IPS DF 4.7 (cell line): ENCODE data around the gene TTBK1.
A peak's percentile ranks its signal among the peaks of the same experiment; 100 is the strongest.

ENCODE experiments used
- DNase-seq: peaks from one replicate; pipeline ENCODE4 v3.0.0-alpha.2; 2013; ENCODE audit warnings: low spot score; ENCODE audit errors: extremely low read depth

Gene TTBK1

DNA sequence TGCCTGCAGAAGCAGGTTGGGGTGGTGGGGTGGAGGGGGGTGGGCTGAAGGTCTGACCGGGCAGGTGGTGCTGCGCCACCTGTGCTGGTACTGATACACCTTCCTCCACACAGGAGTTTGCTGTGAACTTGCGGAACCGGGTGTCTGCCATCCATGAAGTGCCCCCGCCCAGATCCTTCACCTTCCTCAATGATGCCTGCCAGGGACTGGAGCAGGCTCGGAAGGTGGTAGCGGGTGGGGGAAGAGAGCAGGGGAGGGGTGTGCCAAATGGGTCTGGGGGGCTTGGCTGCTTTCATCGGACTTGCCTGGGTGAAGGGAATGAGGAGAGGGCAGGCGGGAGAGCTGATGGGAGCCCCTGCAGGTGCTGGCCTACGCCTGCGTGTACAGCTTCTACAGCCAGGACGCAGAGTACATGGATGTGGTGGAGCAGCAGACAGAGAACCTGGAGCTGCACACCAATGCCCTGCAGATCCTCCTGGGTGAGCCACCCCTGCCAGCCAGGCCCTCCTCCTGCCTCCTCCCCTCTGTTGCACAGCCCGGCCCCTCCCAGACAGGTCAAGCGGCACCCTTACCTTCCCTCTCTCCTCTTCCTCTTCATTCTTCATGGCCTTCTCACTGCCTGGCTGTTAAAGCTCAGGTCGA, 20.7 kb upstream of the TTBK1 start:
- no peak for DNase-seq

DNA sequence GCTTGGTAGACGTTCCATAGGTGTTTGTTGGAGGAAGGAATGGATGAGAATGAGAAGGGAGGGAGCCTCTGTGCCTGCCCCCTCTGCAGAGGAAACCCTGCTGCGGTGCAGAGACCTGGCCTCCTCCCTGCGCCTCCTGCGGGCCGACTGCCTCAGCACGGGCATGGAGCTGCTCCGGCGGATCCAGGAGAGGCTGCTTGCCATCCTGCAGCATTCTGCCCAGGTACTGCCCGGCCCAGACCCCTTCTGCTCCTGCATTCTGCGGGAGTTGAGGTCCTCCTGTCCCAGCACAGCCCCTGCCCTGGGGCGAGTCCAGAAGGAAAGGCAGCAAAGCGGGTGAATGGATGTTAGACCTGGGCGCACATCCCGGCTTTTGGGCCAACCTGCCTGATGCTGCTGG, 20.1 kb upstream of the TTBK1 start:
- no peak for DNase-seq

DNA sequence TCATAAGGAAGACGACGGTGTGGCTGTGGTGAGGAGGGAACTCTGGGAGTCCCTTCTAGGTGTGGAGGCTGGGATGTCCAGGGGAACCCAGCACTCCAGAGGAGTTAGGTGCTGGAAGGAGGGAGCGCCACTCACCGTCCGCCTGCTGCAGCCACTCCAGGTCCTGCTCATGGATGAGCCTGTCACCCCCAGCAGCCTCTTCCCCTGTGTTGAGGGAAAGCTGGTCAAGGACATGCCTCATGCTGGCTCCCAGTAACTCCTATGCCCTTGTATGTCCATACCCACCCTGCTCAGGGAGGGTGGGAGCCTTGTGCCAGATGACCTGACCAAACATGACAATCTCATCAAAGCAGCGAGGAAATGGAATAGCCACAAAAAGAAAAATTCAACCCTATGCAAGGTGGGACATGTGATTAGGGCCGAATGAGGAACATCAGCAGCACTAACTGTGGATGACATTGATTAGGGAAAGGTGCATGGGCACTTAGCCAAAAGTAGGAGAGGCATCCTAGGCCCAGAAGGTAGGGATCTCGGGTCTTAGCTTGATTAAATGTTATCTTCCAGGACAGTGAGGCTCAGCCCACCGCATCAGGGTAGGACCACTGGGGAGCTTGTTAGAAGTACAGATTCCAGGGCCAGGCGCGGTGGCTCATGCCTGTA, 17.0 kb upstream of the TTBK1 start:
- DNase-seq: no peak

DNA sequence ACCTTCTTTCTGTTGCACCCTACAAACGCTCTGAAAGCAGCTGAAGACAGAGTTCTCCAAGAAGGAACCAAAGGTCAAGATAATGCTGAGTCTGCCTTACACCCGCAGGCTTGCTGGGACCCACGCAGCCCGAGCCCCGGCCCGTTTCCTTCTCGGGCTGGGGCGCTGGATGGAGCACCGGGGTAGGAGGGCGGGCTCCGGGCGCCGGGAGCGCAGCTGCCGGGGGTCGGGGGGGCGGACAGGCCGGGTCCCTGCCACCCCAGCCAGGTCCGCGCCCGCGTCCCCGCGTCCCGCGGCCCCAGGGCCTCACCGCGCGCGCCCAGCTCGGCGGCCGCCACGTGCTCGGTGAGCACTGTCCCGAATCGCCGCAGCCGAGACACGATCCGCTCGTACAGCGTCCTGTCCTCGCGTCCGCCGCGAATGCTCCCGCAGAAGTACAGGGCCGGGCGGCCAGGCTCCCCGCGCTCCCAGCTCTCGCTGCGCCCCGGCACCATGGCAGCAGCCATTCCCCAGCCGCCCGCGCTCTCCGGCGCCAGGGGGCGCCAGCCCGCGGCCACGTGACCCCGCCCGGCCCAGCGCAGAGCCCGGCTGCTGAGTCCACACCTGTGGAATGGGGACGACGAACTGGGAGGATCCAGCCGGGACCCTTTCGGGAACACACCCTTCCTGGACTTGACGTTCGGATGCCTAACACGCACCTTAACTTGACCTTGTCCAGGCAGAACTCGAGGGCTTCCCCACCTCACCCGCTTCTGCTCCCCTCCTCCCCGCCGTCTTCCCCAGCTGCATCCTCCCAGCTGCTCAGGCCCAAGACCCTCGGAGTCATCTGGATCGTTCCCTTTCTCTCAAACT, 14.1 kb upstream of the TTBK1 start, which contains the start of gene DNPH1:
TSS of gene DNPH1 (minus strand) at position 531 of the 852 bp plus-strand sequence. CDS start at position 506, 25 bp downstream.
- DNase-seq: peak; percentile 38

DNA sequence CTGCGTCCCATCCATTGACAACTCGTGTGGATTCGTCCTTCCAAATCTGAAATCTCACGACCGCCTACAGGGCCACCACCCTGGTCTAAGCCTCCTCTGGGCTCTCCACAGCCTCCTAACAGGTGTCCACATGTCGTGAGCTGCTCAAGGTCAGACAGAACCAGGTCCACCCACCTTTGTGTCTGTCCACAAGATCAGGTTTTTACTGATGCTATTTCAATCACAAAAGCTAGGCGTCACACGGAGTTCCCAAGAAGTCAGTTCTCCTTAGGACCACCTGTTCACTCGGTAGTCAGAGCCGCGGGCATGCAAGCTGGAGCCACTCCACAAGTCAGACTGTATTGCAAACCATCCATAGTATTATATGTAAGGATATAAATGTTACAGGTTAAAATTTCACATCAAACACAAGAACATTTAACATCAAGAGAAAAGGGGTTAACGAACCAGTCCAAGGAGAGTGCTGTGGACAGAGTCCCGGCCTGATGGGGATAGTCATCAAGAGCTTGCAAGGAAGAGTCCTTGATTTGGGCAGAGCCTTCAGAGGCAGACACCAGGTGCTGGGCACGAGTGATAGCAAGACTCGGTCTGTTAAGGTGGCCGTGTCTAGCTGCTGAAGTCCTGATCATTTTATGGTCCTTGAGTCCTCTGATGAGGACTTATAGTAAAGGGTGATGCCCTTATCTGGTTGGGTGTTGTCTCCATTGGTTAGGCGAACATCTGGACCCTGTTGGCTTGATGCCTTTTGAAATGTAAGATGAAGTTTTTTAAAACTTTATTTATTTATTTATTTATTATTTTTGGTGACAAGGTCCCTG, 13.3 kb upstream of the TTBK1 start:
- DNase-seq: no peak

DNA sequence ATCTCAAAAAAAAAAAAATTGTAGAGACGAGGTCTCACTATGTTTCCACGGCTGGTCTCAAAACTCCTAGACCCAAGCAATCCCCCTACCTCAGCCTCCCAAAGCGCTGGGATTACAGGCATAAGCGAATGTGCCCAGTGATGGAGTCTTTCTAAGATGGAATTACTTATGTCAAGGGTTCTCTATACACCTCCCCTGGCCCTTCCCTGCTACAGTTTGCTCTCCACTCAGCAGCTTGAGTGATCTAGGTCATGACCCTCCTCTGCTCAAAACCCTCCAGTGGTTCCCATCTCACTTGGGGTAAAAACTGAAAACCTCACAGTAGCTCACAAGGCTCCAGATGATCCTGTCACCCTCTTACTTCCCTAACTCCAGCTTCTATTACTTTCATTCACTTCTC, 12.2 kb upstream of the TTBK1 start:
- DNase-seq: no peak

DNA sequence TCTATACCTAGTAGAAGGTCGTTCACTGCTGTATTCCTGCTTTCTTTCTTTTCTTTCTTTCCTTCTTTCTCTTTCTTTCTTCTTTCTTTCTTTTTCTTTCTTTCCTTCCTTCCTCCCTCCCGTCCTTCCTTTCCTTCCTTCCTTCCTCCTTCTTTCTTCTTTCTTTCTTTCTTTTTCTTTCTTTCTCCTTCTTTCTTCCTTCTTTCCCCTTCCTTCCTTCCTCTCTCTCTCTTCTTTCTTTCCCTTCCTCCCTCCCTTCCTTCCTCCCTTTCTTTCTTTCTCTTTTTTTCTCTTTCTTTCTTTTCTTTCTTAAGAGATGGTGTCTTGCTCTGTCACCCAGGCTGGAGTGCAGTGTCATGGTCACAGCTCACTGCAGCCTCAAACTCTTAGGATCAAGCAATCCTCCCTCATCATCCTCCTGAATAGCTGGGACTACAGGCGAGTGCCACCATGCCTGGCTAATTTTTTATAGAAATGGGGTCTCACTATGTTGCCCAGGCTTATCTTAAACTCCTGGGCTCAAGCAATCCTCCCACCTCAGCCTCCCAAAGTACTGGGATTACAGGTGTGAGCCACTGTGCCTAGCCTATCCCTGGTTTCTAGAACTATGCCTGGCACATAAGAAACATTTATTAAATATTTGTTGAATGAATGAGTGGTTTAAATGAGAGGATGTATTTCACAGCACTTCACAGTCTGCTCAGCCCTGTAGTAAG, 11.4 kb upstream of the TTBK1 start:
- no peak for DNase-seq

DNA sequence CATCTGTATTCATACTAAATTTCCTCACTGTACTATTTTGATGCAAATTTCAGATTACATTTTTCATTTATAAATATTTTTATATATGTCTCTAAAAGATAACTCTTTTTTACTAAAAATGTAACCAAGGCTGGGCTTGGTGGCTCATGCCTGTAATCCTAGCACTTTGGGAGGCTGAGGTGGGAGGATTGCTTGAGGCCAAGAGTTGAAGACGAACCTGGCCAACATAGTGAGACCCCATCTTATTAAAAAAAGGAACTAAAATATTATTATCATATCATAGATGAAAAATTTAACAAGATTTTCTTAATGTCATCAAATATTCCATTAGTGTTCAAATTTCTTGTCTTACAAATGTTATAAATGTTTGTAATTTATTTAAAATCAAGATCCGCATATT, 7.4 kb upstream of the TTBK1 start:
- DNase-seq: no peak

DNA sequence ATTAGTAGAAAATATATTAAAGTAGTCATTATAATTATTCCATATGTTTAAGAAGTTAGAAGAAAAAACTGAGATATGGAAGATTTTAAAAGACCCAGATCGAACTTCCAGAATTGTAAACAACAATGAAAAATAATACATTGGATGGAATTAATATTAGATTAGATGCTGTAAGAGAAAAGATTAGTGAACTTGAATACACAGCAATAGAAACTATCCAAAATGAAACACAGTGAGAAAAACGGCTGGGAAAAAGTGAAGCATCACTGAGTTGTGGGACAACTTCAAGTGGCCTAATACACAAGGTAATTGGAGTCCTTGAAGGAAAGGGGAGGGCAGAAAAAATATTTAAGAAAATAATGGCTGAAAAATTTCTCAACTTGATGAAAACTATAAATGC, 4.2 kb upstream of the TTBK1 start:
- no peak for DNase-seq

DNA sequence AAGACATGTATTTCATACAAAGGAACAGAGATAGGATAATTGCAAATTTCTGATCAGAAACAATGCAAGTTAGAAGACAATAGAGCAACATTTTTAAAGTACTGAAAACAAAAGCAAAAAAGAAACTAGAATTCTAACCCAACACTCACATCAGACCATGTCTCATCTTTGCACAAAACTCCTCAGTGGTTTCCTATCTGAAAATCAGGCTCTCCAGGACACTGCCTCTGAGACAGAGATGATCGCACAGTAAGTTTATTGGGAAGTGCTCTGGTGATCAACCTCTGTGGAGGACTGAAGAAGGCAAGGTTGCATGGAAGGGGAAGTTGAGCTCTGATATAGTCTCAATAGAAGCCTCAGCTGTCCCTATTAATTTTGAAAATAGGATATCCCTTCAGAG, 2.3 kb upstream of the TTBK1 start:
- no peak for DNase-seq

DNA sequence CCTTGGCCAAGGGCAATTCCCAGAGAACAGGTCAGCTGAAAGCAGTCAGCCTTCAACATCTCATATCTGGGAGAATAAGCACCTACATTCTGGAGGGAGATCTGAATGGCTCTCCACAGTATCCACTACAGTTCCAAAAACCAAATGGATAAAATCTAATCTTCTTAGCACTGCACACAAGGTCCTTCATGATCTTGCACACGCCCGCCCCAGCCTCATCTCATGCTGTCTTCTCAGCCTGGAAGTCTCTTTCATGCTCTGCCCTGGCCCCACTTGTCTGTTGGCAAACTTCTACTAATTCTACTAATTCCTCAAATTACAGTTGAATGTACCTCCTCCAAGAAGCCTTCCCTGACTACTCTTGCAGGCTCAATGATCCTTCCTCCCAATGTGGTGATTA, 1.8 kb upstream of the TTBK1 start:
- no peak for DNase-seq

DNA sequence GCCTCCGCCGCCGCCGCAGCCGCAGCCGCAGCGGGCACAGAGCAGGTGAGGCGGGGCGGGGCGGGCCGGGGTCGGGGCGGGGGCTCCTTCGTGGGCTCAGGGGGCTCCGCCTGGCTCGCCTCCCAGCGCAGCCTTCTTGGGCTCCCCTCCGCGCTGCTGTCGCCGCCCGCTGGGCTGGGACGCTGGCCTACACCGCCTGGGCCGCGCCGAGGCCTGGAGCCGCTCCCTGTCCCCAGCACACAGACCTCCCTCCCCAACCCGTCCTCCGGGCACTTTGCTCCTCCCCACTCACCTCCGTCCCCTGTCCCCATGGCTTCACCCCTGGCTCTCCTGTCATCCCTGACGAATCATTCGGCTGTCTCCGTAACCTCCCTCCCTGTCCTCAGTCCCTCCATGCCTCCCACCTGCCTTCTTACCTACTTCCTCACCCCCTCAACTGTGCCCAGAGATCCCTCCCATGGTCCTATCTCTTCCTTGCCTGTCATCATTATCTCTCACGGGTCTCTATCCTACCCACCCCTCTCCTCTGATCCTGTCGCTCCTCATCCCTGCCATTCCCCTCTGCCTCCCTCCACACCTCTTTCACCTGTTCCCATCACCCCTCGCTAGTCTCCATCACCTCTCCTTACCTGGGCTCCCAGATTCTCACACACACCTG, 512 bp downstream of the TTBK1 start:
- DNase-seq: no peak

DNA sequence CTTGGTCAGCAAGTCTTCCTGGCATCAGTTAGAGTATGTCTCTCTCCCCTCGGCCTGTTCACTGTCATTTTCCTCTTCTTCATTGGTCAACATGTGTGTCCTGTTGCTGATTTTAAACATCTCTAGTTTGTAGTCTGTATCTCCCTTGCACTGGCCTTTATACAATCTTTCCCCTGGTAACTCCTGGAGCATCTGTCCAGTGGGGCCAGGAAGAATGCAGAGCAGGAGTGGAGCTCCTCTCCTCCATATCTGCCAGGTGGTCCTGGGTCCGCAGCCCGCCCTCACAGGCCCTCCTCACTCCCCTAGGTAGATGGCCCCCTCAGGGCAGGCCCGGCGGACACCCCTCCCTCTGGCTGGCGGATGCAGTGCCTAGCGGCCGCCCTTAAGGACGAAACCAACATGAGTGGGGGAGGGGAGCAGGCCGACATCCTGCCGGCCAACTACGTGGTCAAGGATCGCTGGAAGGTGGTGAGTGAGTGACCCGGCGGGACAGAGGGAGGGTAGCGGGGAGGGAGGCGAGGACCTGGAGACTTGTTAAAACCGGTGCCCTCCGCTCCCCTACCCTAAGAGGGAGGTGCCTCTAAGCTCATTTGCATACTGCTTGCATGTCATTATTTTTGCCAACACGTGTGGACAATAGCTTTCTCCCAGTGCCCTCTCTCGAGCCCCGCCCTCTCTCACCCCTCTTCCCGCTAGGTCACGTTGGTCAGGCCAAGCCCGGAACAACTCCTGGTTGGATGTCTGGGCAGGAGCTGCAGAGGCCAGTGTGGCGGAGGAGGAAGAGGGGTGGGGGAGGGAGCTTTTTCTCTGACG, 3.2 kb downstream of the TTBK1 start:
- peak; percentile 71 for DNase-seq

DNA sequence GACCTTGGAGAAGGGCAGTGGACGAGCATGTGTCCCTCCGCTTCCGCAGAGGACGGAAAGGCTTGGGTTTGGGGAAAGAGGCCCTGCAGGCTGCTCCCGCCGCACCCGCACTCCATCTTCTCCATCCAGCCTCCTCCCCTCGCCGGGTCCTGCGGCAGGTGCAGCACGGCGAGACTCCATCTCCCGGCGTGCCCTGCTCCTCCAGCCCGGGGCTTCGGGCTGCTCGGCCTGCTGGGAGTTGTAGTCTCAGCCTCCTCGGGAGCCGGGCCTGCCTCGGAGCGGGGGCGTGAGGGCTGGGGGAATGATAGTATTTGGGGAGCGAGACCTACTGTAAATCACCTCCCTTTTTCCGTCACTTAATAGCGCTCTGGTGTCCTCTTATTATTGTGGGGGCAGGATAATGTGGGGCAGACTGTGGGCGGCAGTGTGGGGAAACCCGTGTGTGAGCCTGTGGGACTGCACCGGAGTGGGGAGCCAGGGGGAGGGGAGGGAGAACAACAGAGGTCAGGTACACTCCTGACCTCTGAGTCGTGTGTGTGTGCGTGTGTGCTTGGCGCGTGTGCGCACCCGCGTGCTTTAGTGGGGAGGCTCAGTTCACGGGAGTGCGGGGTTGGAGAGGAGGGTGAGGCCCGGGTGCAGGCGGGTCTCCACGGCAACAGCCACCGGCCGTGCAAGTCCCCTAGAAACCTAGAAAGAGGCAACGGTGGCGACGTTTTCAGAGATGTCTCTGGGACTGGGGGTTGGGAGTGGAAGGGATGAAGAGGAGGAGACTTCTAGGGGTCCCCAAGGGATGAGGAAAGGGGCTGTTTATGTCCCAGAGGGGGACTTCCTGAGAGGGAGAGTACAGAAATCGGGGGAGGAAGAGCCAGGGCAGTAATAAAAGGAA, 4.1 kb downstream of the TTBK1 start:
- DNase-seq: peak; percentile 78

DNA sequence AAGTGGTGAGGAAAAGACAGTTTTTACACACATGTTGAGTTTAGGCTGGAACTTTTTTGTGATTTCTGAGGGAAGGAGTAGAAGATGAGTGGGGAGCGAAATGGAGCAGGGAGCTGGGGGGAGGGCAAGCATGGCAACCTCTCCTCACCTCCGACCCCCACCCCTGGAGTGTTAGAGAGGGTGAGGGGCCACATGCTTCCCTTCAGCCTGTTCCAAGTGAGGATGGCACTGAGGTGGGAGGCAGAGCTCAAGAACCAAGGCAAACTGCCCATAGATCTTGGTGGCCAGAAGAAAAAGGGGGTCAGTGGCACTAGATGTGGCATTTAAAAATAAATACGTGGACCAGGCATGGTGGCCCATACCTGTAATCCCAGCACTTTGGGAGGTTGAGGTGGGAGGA, 4.8 kb downstream of the TTBK1 start:
- no peak for DNase-seq

DNA sequence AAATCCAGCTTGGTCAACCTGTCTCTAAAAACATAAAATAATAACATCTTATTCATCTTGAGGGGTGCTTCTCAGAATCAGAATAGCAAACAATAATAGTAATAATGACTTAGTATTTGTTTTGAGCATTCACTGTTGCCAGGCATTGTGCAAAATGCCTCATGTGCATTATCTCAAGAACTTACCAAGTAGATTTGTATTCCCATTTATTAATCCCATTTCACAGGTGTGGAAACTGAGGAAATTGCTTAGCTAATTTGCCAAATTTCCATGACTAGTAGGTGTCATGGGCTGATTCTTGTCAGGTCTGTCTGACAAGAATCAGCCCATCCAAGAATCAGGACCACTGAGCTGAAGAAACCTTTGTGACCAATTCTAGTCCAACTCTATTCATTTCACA, 5.5 kb downstream of the TTBK1 start:
- no peak for DNase-seq

DNA sequence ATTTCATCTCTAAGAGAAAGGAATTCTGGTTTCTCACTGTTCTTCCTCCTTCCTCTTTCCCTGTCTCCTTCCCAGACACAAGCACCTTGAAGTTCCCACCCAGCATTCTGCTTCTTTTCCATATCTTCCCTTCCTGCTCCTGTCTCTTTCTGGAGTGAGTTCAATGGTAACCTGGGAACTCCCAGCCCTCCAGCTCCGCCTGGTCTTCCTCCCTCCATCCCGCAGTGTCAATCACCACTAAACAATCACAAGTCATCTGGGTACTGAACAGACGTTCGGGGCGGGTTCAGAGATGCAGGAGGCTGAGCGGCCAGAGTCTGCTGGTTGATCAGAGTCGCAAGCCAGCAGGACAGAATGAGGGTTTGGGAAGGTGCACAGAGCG, 7.7 kb downstream of the TTBK1 start:
- no peak for DNase-seq

DNA sequence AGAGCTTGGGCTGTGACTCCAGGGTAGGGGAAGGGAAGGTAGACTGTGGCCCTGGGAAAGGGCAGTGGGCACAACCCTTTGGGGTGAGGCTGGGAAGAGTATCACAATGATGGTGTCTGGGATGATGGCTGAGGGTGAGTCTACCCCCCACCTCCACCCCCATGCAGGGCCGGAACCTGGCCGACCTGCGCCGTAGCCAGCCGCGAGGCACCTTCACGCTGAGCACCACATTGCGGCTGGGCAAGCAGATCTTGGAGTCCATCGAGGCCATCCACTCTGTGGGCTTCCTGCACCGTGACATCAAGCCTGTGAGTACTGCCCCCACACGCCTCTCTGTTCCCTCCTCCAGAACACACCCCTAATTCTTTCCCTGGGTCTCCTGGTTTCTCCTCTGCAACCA, 10.1 kb downstream of the TTBK1 start:
- no peak for DNase-seq
